ENCODE results near the gene ACTA1. TPM values are rescaled to one million over a fixed set of nuclear protein-coding genes. Genes with fewer than 3 reads are reported as not detected.

The ACTA1 gene
- total RNA-seq, 4 donors from 2014 or later: 0.21 to 10.8 (median 1.7) TPM

DNA sequence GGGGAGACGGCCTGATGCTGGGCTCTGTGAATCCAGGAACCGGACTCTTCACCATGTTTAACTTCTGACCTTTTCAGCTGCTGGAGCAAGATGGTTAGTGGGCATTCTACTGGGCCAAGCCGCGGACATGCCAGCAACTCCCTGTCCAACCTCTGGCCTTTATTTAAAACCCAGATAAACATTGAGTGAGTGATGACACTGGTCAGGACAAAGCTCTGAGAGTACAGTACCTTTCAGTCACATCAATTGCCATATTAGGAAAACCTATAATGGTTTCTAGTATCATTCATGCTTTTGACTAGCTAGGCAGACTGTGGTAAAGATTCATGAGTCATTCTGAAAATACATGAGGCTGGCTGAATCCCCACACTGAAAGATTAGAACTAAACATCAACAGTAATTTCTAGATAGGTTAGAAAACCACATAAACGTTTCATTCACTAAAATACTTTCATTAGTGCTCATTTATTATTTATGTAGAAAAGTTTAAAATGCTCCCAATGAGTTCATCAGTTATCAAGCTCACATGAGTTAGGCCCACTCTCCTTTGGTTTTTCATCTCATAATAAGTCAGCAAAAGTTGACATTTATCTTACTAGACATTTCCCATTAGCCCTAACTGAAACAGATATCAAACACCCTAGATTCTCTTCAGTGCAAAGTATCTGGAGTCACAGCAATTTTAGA lies 7.1 kb upstream of the ACTA1 start:
- no peak overlapping the region for H3K4me3 ChIP-seq (ENCODE audit: low read depth, poor library complexity, severe bottlenecking)
- intact Hi-C loops (cut with DNase I; ENCODE audit: low total_unique reads): no loop called here
- no peak for TF ChIP-seq POLR2A (IDR thresholded peaks at IDR 0.05)
- TF ChIP-seq, protein P1, sequence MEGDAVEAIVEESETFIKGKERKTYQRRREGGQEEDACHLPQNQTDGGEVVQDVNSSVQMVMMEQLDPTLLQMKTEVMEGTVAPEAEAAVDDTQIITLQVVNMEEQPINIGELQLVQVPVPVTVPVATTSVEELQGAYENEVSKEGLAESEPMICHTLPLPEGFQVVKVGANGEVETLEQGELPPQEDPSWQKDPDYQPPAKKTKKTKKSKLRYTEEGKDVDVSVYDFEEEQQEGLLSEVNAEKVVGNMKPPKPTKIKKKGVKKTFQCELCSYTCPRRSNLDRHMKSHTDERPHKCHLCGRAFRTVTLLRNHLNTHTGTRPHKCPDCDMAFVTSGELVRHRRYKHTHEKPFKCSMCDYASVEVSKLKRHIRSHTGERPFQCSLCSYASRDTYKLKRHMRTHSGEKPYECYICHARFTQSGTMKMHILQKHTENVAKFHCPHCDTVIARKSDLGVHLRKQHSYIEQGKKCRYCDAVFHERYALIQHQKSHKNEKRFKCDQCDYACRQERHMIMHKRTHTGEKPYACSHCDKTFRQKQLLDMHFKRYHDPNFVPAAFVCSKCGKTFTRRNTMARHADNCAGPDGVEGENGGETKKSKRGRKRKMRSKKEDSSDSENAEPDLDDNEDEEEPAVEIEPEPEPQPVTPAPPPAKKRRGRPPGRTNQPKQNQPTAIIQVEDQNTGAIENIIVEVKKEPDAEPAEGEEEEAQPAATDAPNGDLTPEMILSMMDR (IDR thresholded peaks at IDR 0.05): no peak
- DNase-seq (ENCODE audit: low spot score in 2 of 2): no peak
- 80% methylated on average over 5 of the region's 5 CpGs for WGBS, 2 donors

DNA sequence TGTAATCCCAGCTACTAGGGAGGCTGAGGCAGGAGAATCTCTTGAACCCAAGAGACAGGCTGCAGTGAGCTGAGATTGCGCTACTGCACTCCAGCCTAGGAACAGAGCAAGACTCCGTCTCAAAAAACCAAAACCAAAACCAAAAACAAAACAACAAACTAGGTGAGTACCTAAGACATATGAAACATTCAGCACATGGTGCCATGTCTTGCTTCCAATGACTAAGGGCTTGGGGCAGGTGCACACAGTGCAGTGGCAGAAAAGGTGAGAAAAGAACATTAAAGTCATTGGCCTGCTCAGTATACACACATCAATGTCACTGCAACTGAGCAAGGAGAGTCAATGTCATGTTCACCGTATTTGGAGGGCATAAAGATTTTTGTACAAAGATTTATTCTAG lies 4.1 kb upstream of the ACTA1 start:
- no peak for DNase-seq (ENCODE audit: low spot score in 2 of 2)
- intact Hi-C loops (cut with DNase I; ENCODE audit: low total_unique reads): no loop called here
- H3K4me3 ChIP-seq (ENCODE audit: low read depth, poor library complexity, severe bottlenecking): no peak overlapping the region
- no peak for TF ChIP-seq POLR2A (IDR thresholded peaks at IDR 0.05)
- TF ChIP-seq, protein P1 (IDR thresholded peaks at IDR 0.05): no peak
- 91 to 96% methylated on average over 3 of the region's 3 CpGs for WGBS, 2 donors

DNA sequence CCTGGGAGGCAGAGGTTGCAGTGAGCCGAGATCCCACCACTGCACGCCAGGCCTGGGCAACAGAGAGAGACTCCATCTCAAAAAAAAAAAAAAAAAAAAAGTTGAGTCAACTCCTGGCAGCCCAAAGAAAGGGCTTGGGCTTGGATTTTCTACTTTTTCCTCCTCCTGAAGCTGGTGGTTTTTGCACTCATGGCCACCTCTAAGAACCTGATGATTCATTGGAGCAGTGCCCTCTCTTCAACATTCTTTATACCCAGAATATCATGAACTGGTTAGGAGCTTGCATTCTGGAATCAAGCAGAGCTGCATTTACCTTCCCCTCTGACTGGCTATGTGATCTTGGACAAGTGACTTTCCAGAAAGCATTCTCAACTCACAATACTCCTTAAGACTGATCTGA lies 3.5 kb upstream of the ACTA1 start:
- WGBS, 2 donors: 93 to 94% methylated on average over 2 of the region's 2 CpGs
- intact Hi-C loops (cut with DNase I; ENCODE audit: low total_unique reads): no loop called here
- H3K4me3 ChIP-seq (ENCODE audit: low read depth, poor library complexity, severe bottlenecking): no peak overlapping the region
- no peak for DNase-seq (ENCODE audit: low spot score in 2 of 2)
- no peak for TF ChIP-seq POLR2A (IDR thresholded peaks at IDR 0.05)
- TF ChIP-seq, protein P1 (IDR thresholded peaks at IDR 0.05): no peak

GRCh38 chr1:229436201-229436600 lies 2.3 kb upstream of the ACTA1 start:
- intact Hi-C loops (cut with DNase I; ENCODE audit: low total_unique reads): no loop called here
- TF ChIP-seq, protein P1 (IDR thresholded peaks at IDR 0.05): no peak
- TF ChIP-seq POLR2A (IDR thresholded peaks at IDR 0.05): no peak
- 61 to 62% methylated on average over 7 of the region's 7 CpGs for WGBS, 2 donors
- no peak for DNase-seq (ENCODE audit: low spot score in 2 of 2)
- H3K4me3 ChIP-seq (ENCODE audit: low read depth, poor library complexity, severe bottlenecking): no peak overlapping the region

- intact Hi-C loops (cut with DNase I; ENCODE audit: low total_unique reads): no loop called here
- no peak for DNase-seq (ENCODE audit: low spot score in 2 of 2)
- WGBS, 2 donors: 4 to 5% methylated on average over 20 to 26 of the region's 27 CpGs
- no peak overlapping the region for H3K4me3 ChIP-seq (ENCODE audit: low read depth, poor library complexity, severe bottlenecking)
- TF ChIP-seq, protein P1 (IDR thresholded peaks at IDR 0.05): no peak
- TF ChIP-seq POLR2A (IDR thresholded peaks at IDR 0.05): no peak
Observed at GRCh38 chr1:229434641-229435051, 752 bp upstream of the ACTA1 start.
